KG1 (cell line): ENCODE data around the gene NRP2.

ENCODE experiments used
- DNase-seq: peaks from one replicate; lab custom pipeline; 2025; lab: John Stamatoyannopoulos, UW

The NRP2 gene

GRCh38 chr2:205730701-205731582 is 48.6 kb downstream of the NRP2 start:
- no peak for DNase-seq

GRCh38 chr2:205731583-205731981 is 49.3 kb downstream of the NRP2 start:
- no peak for DNase-seq

- DNase-seq: no peak
Measured at GRCh38 chr2:205732314-205732713, 50.0 kb downstream of the NRP2 start.

- no peak for DNase-seq
Measured at GRCh38 chr2:205733082-205733481, 50.8 kb downstream of the NRP2 start.

GRCh38 chr2:205733648-205734047 is 51.3 kb downstream of the NRP2 start:
- no peak for DNase-seq

GRCh38 chr2:205734436-205735037 is 52.2 kb downstream of the NRP2 start:
- no peak for DNase-seq

GRCh38 chr2:205738117-205738968 is 56.0 kb downstream of the NRP2 start:
- no peak for DNase-seq

GRCh38 chr2:205739620-205740019 is 57.3 kb downstream of the NRP2 start:
- DNase-seq: no peak

- DNase-seq: no peak
Measured at GRCh38 chr2:205740381-205740780, 58.1 kb downstream of the NRP2 start.

- no peak for DNase-seq
Measured at GRCh38 chr2:205741256-205741978, 59.1 kb downstream of the NRP2 start.

- no peak for DNase-seq
Measured at GRCh38 chr2:205743137-205743536, 60.8 kb downstream of the NRP2 start.

GRCh38 chr2:205744074-205744591 is 61.8 kb downstream of the NRP2 start:
- no peak for DNase-seq

- DNase-seq: no peak
Measured at GRCh38 chr2:205745661-205746419, 63.5 kb downstream of the NRP2 start.

- no peak for DNase-seq
Measured at GRCh38 chr2:205746420-205746785, 64.1 kb downstream of the NRP2 start.

- DNase-seq: no peak
Measured at GRCh38 chr2:205747829-205748386, 65.6 kb downstream of the NRP2 start.

- DNase-seq: no peak
Measured at GRCh38 chr2:205748639-205749038, 66.3 kb downstream of the NRP2 start.

GRCh38 chr2:205749078-205749477 is 66.8 kb downstream of the NRP2 start:
- DNase-seq: no peak

- no peak for DNase-seq
Measured at GRCh38 chr2:205750797-205751196, 68.5 kb downstream of the NRP2 start.

GRCh38 chr2:205751569-205752031 is 69.3 kb downstream of the NRP2 start:
- no peak for DNase-seq

- DNase-seq: no peak
Measured at GRCh38 chr2:205752296-205752820, 70.1 kb downstream of the NRP2 start.
